Common myeloid progenitor, CD34-positive (primary cell): ENCODE results near the gene SCGN.
A peak's percentile ranks its signal among the peaks of the same experiment; 100 is the strongest.

Source experiments
- CTCF ChIA-PET: fragments of 350-600 bp; sonication (Branson Sonifier 250); formaldehyde crosslinking; loops from one replicate; lab custom pipeline; 2021; ENCODE audit warnings: antibody characterized with exemption; lab: Charles Lee
- POLR2A ChIA-PET: fragments of 350-600 bp; sonication (Branson Sonifier 250); formaldehyde crosslinking; loops from one replicate; lab custom pipeline; 2021; ENCODE audit warnings: antibody characterized with exemption; lab: Charles Lee
- DNase-seq, 3 donors: peaks; one replicate each; pipeline versions ENCODE4 v3.0.0 to v3.0.0-alpha.2; 2013
- H3K27ac ChIP-seq, 2 experiments: 1 replicate in 1 of 2; 2 replicates in 1 of 2; pipeline ENCODE4 v1.7.0; 2013; ENCODE audit warnings: inconsistent platforms in 2 of 2, low read length in 2 of 2, mild to moderate bottlenecking in 2 of 2, low read depth in 1 of 2, moderate library complexity in 1 of 2; ENCODE audit not compliant: severe bottlenecking in 2 of 2, insufficient read depth in 1 of 2, poor library complexity in 1 of 2
- H3K27me3 ChIP-seq, 5 experiments: replicated peaks in 2 of 5; 1 replicate in 3 of 5; 2 replicates in 2 of 5; pipeline versions ENCODE4 v1.6.1 to v1.7.0; 2013; ENCODE audit warnings: low read length in 4 of 5, mild to moderate bottlenecking in 2 of 5, moderate library complexity in 2 of 5, inconsistent platforms in 1 of 5; ENCODE audit not compliant: insufficient read depth in 5 of 5, control insufficient read depth in 4 of 5
- H3K36me3 ChIP-seq, 4 experiments: 1 replicate in 2 of 4; 2 replicates in 2 of 4; pipeline versions ENCODE4 v1.6.1 to v1.7.0; 2013; ENCODE audit warnings: low read length in 3 of 4, control low read depth in 1 of 4, mild to moderate bottlenecking in 1 of 4; ENCODE audit not compliant: control insufficient read depth in 4 of 4, insufficient read depth in 4 of 4
- H3K4me1 ChIP-seq, 4 experiments: 1 replicate in 3 of 4; 2 replicates in 1 of 4; pipeline versions ENCODE4 v1.6.1 to v1.7.1; 2013; ENCODE audit warnings: low read length in 3 of 4, mild to moderate bottlenecking in 3 of 4, control low read depth in 1 of 4, inconsistent platforms in 1 of 4, moderate library complexity in 1 of 4; ENCODE audit not compliant: control insufficient read depth in 4 of 4, insufficient read depth in 4 of 4; ENCODE audit errors: control extremely low read depth in 1 of 4
- H3K4me3 ChIP-seq, 7 experiments: 1 replicate in 4 of 7; 2 replicates in 3 of 7; pipeline versions ENCODE4 v1.5.1 to v1.7.0; 2013; ENCODE audit warnings: mild to moderate bottlenecking in 7 of 7, low read length in 6 of 7, moderate library complexity in 6 of 7, inconsistent platforms in 2 of 7, low read depth in 2 of 7, control low read depth in 1 of 7; ENCODE audit not compliant: insufficient read depth in 4 of 7, control insufficient read depth in 1 of 7; ENCODE audit errors: extremely low read depth in 1 of 7
- H3K9me3 ChIP-seq, 5 experiments: 1 replicate in 4 of 5; 2 replicates in 1 of 5; pipeline versions ENCODE4 v1.6.1 to v1.7.1; 2013; ENCODE audit warnings: low read length in 4 of 5, mild to moderate bottlenecking in 2 of 5, inconsistent platforms in 1 of 5, low read depth in 1 of 5, moderate library complexity in 1 of 5; ENCODE audit not compliant: control insufficient read depth in 4 of 5, insufficient read depth in 2 of 5; ENCODE audit errors: control extremely low read depth in 1 of 5
- WGBS: methylation state at CpG from one replicate; pipeline ENCODE4 v1.1.5; 2013; ENCODE audit not compliant: insufficient coverage; 5-methylcytosine and 5-hydroxymethylcytosine counted together

The SCGN gene

GRCh38 chr6:25710287-25710686, 58.3 kb downstream of the SCGN start:
- no peak overlapping the region for H3K27ac ChIP-seq
- peaks cover 3 to 9% (median 6%) of the 10 kb centered on the region in 4 experiments for H3K4me1 ChIP-seq
- no peaks in the 10 kb centered on the region for H3K9me3 ChIP-seq
- no peaks in the 10 kb centered on the region for H3K36me3 ChIP-seq
- CTCF ChIA-PET = interaction anchor here (1.2 kb wide), 1 partner anchor 8 kb away, joined by 4 read pairs; no protein-coding TSS in a partner anchor
- no peak overlapping the region for H3K4me3 ChIP-seq
- peak in 1 of 3 donors; percentile 21 for DNase-seq
- POLR2A ChIA-PET = no interaction called here
- 77% methylated on average over 12 of the region's 14 CpGs for WGBS
- no peaks in the 10 kb centered on the region for H3K27me3 ChIP-seq

GRCh38 chr6:25713824-25714223, 61.8 kb downstream of the SCGN start:
- no CpG with 5 or more reads among the region's 1 CpG for WGBS
- Histone ChIP-seq H3K4me1 (peaks cover 3 to 10% (median 6%) of the 10 kb centered on the region in 4 experiments), H3K4me3 (no peak overlapping the region), H3K36me3 (no peaks in the 10 kb centered on the region), H3K27me3 (no peaks in the 10 kb centered on the region), H3K27ac (no peak overlapping the region), H3K9me3 (no peaks in the 10 kb centered on the region)
- DNase-seq = peak in 1 of 3 donors; percentile 11
- CTCF ChIA-PET = interaction anchor here (1.0 to 1.3 kb wide), 2 partner anchors 13 to 227 kb away, joined by 3 read pairs; a partner anchor contains a TSS
- POLR2A ChIA-PET = no interaction called here

- Histone ChIP-seq H3K9me3 (no peaks in the 10 kb centered on the region), H3K4me1 (peaks cover 3 to 10% (median 6%) of the 10 kb centered on the region in 4 experiments), H3K27ac (no peak overlapping the region), H3K27me3 (no peaks in the 10 kb centered on the region), H3K36me3 (no peaks in the 10 kb centered on the region), H3K4me3 (no peak overlapping the region)
- peak; percentile 26 to 61 (median 47) for DNase-seq
- WGBS = 57% methylated on average over 3 of the region's 3 CpGs
- POLR2A ChIA-PET = no interaction called here
- CTCF ChIA-PET = interaction anchor here (1.3 kb wide), 1 partner anchor 226 kb away, joined by 3 read pairs; no protein-coding TSS in a partner anchor
Observed at GRCh38 chr6:25714765-25715164, 62.8 kb downstream of the SCGN start.

- Histone ChIP-seq H3K9me3 (no peaks in the 10 kb centered on the region), H3K4me3 (no peak overlapping the region), H3K36me3 (no peaks in the 10 kb centered on the region), H3K27me3 (no peaks in the 10 kb centered on the region), H3K27ac (no peak overlapping the region), H3K4me1 (peaks cover 3 to 12% (median 6%) of the 10 kb centered on the region in 4 experiments)
- no peak for DNase-seq
- ChIA-PET POLR2A (no interaction called here), CTCF (interaction anchor here (1.2 to 1.5 kb wide), 2 partner anchors 24 to 242 kb away, joined by 3 read pairs; no protein-coding TSS in a partner anchor)
- 78% methylated on average over 1 of the region's 4 CpGs for WGBS
Observed at GRCh38 chr6:25715794-25716193, 63.8 kb downstream of the SCGN start.

GRCh38 chr6:25717866-25718740, 66.1 kb downstream of the SCGN start:
- H3K9me3 ChIP-seq = no peaks in the 10 kb centered on the region
- ChIA-PET CTCF (interaction anchor here (0.9 to 3.2 kb wide), 10 partner anchors 9 to 500 kb away, joined by 3 to 21 read pairs (median 4); no protein-coding TSS in a partner anchor), POLR2A (no interaction called here)
- no peak overlapping the region for H3K4me3 ChIP-seq
- peak; percentile 38 to 72 (median 66) for DNase-seq
- 40% methylated on average over 1 of the region's 6 CpGs for WGBS
- H3K36me3 ChIP-seq = no peaks in the 10 kb centered on the region
- peaks cover 3 to 12% (median 6%) of the 10 kb centered on the region in 4 experiments for H3K4me1 ChIP-seq
- no peak overlapping the region for H3K27ac ChIP-seq
- no peaks in the 10 kb centered on the region for H3K27me3 ChIP-seq

GRCh38 chr6:25726122-25726911, 74.3 kb downstream of the SCGN start:
- no peak overlapping the region for H3K27ac ChIP-seq
- POLR2A ChIA-PET = no interaction called here
- no peak overlapping the region for H3K4me3 ChIP-seq
- no peaks in the 10 kb centered on the region for H3K4me1 ChIP-seq
- CTCF ChIA-PET = interaction anchor here (0.8 to 1.1 kb wide), 3 partner anchors 13 to 22 kb away, joined by 3 read pairs; no protein-coding TSS in a partner anchor
- DNase-seq = no peak
- H3K9me3 ChIP-seq = no peaks in the 10 kb centered on the region
- peaks cover 0 to 6% (median 2%) of the 10 kb centered on the region in 5 experiments for H3K27me3 ChIP-seq
- WGBS = over 99% methylated on average over 35 of the region's 37 CpGs
- no peaks in the 10 kb centered on the region for H3K36me3 ChIP-seq
